ENCODE results near the gene CASKIN2.

GRCh38 chr17:75505152-75505409 is 10.3 kb downstream of the CASKIN2 start:
- TF ChIP-seq ZFP3 (CRISPR knock-in tag; IDR thresholded peaks at IDR 0.05), result no peak
- TF ChIP-seq TSHZ2 (CRISPR knock-in tag; IDR thresholded peaks at IDR 0.05), result no peak
- TF ChIP-seq RARB (CRISPR knock-in tag; IDR thresholded peaks at IDR 0.05), result no peak
- no peak for TF ChIP-seq TOX (CRISPR knock-in tag; IDR thresholded peaks at IDR 0.05; ENCODE audit: borderline replicate concordance)
- TF ChIP-seq PATZ1 (CRISPR knock-in tag; IDR thresholded peaks at IDR 0.05; ENCODE audit: borderline replicate concordance), result no peak
- TF ChIP-seq ZNF8 (CRISPR knock-in tag; IDR thresholded peaks at IDR 0.05), result no peak

Data from SK-N-SH treated with all-trans-retinoic acid at 6 μM for 48 hours (cell line).